Ovary (tissue), 3 donors: ENCODE measurements around the gene SRSF5.

Experiments used
- CTCF ChIP-seq, 3 donors: fragments of 450-650 bp in 2 of 3; fragments of 200-600 bp in 1 of 3; IDR thresholded peaks; one replicate each; pipeline versions ENCODE4 v1.5.1 to v1.8.0; 2016 to 2022; ENCODE audit warnings: antibody characterized with exemption in 3 of 3, mild to moderate bottlenecking in 1 of 3
- EP300 ChIP-seq: sonication (generic); formaldehyde crosslinking; IDR thresholded peaks from one replicate; pipeline ENCODE4 v1.6.1; 2017; ENCODE audit warnings: antibody characterized with exemption
- POLR2A ChIP-seq: fragments of 450-650 bp; IDR thresholded peaks from one replicate; pipeline ENCODE4 v1.6.1; 2017; ENCODE audit warnings: antibody characterized with exemption, mild to moderate bottlenecking, moderate library complexity
- donor health status: DM: no; HTN: no; CAD: no.

- TF ChIP-seq POLR2A = no peak
- no peak for TF ChIP-seq CTCF (IDR thresholded peaks at IDR 0.05)
- no peak for TF ChIP-seq EP300
Observed at GRCh38 chr14:69786603-69787002, 19.7 kb downstream of the SRSF5 start.
